ENCODE results near the gene DENND2C. TPM values are rescaled to one million over a fixed set of nuclear protein-coding genes. Genes with fewer than 3 reads are reported as not detected.

DENND2C gene
- total and polyA plus RNA-seq, 2 donors from 2014 or later: 0.88 to 2.5 TPM

GRCh38 chr1:114627107-114627506 lies 42.7 kb downstream of the DENND2C start:
- intact Hi-C loops (cut with DNase I): no loop called here
- no peaks in the 10 kb centered on the region for H3K27me3 ChIP-seq (ENCODE audit: control insufficient read depth, insufficient read depth, low read length)
- H3K27ac ChIP-seq (ENCODE audit: low read depth in 2 of 2, low read length in 2 of 2): no peak overlapping the region
- H3K9me3 ChIP-seq (ENCODE audit: control insufficient read depth in 2 of 3, insufficient read depth in 1 of 3, low read length in 3 of 3): no peaks in the 10 kb centered on the region
- FAIRE-seq: no peak
- no peaks in the 10 kb centered on the region for H3K36me3 ChIP-seq (ENCODE audit: control insufficient read depth in 2 of 3, insufficient read depth in 3 of 3, low read length in 3 of 3)
- no peak overlapping the region for H3K9ac ChIP-seq (ENCODE audit: low read length in 3 of 3)
- no peak overlapping the region for H3K4me3 ChIP-seq (ENCODE audit: low read length in 3 of 3)
- peak in 1 of 5 donors; percentile 31 for DNase-seq
- no peaks in the 10 kb centered on the region for H3K4me1 ChIP-seq (ENCODE audit: control insufficient read depth in 2 of 3, insufficient read depth in 2 of 3, low read depth in 1 of 3, low read length in 3 of 3)
- TF ChIP-seq, protein P1, sequence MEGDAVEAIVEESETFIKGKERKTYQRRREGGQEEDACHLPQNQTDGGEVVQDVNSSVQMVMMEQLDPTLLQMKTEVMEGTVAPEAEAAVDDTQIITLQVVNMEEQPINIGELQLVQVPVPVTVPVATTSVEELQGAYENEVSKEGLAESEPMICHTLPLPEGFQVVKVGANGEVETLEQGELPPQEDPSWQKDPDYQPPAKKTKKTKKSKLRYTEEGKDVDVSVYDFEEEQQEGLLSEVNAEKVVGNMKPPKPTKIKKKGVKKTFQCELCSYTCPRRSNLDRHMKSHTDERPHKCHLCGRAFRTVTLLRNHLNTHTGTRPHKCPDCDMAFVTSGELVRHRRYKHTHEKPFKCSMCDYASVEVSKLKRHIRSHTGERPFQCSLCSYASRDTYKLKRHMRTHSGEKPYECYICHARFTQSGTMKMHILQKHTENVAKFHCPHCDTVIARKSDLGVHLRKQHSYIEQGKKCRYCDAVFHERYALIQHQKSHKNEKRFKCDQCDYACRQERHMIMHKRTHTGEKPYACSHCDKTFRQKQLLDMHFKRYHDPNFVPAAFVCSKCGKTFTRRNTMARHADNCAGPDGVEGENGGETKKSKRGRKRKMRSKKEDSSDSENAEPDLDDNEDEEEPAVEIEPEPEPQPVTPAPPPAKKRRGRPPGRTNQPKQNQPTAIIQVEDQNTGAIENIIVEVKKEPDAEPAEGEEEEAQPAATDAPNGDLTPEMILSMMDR (IDR thresholded peaks at IDR 0.05; ENCODE audit: borderline replicate concordance, extremely low read depth, insufficient read depth): no peak

DNA sequence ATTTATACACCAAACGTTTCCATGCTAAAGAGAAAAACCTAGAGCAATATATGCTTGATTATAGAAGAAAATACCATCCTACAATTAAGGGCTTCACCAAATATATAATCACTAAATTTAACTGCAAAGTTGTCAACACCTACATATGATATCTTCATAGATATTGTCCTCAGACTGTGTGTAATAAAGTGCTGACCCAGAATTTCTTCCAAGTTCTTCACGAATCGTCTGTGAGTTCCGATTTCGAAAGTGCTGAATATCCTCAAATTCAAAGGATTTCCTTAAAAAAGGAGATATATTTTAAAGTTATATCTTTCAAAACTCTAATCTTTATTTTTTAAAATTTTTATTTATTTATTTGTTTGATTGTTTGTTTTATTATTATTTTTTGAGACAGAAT lies 46.5 kb downstream of the DENND2C start:
- FAIRE-seq: no peak
- Histone ChIP-seq H3K4me3 (ENCODE audit: low read length in 3 of 3) (no peak overlapping the region), H3K9me3 (ENCODE audit: control insufficient read depth in 2 of 3, insufficient read depth in 1 of 3, low read length in 3 of 3) (no peaks in the 10 kb centered on the region), H3K27ac (ENCODE audit: low read depth in 2 of 2, low read length in 2 of 2) (no peak overlapping the region), H3K27me3 (ENCODE audit: control insufficient read depth, insufficient read depth, low read length) (no peaks in the 10 kb centered on the region), H3K4me1 (ENCODE audit: control insufficient read depth in 2 of 3, insufficient read depth in 2 of 3, low read depth in 1 of 3, low read length in 3 of 3) (no peaks in the 10 kb centered on the region), H3K36me3 (ENCODE audit: control insufficient read depth in 2 of 3, insufficient read depth in 3 of 3, low read length in 3 of 3) (no peaks in the 10 kb centered on the region), H3K9ac (ENCODE audit: low read length in 3 of 3) (no peak overlapping the region)
- TF ChIP-seq, protein P1 (IDR thresholded peaks at IDR 0.05; ENCODE audit: borderline replicate concordance, extremely low read depth, insufficient read depth): no peak
- no peak for DNase-seq
- intact Hi-C loops (cut with DNase I): no loop called here

GRCh38 chr1:114620419-114620818 lies 49.4 kb downstream of the DENND2C start:
- no peak overlapping the region for H3K4me3 ChIP-seq (ENCODE audit: low read length in 3 of 3)
- TF ChIP-seq, protein P1 (IDR thresholded peaks at IDR 0.05; ENCODE audit: borderline replicate concordance, extremely low read depth, insufficient read depth): no peak
- H3K27ac ChIP-seq (ENCODE audit: low read depth in 2 of 2, low read length in 2 of 2): no peak overlapping the region
- FAIRE-seq: no peak
- intact Hi-C loops (cut with DNase I): no loop called here
- H3K4me1 ChIP-seq (ENCODE audit: control insufficient read depth in 2 of 3, insufficient read depth in 2 of 3, low read depth in 1 of 3, low read length in 3 of 3): no peaks in the 10 kb centered on the region
- no peaks in the 10 kb centered on the region for H3K36me3 ChIP-seq (ENCODE audit: control insufficient read depth in 2 of 3, insufficient read depth in 3 of 3, low read length in 3 of 3)
- H3K9ac ChIP-seq (ENCODE audit: low read length in 3 of 3): no peak overlapping the region
- H3K9me3 ChIP-seq (ENCODE audit: control insufficient read depth in 2 of 3, insufficient read depth in 1 of 3, low read length in 3 of 3): no peaks in the 10 kb centered on the region
- no peaks in the 10 kb centered on the region for H3K27me3 ChIP-seq (ENCODE audit: control insufficient read depth, insufficient read depth, low read length)
- no peak for DNase-seq

- Histone ChIP-seq H3K36me3 (ENCODE audit: control insufficient read depth in 2 of 3, insufficient read depth in 3 of 3, low read length in 3 of 3) (no peaks in the 10 kb centered on the region), H3K9me3 (ENCODE audit: control insufficient read depth in 2 of 3, insufficient read depth in 1 of 3, low read length in 3 of 3) (no peaks in the 10 kb centered on the region), H3K9ac (ENCODE audit: low read length in 3 of 3) (no peak overlapping the region), H3K27me3 (ENCODE audit: control insufficient read depth, insufficient read depth, low read length) (no peaks in the 10 kb centered on the region), H3K4me1 (ENCODE audit: control insufficient read depth in 2 of 3, insufficient read depth in 2 of 3, low read depth in 1 of 3, low read length in 3 of 3) (no peaks in the 10 kb centered on the region), H3K4me3 (ENCODE audit: low read length in 3 of 3) (no peak overlapping the region), H3K27ac (ENCODE audit: low read depth in 2 of 2, low read length in 2 of 2) (no peak overlapping the region)
- FAIRE-seq (no peak), DNase-seq (no peak)
- TF ChIP-seq, protein P1 (IDR thresholded peaks at IDR 0.05; ENCODE audit: borderline replicate concordance, extremely low read depth, insufficient read depth): no peak
- intact Hi-C loops (cut with DNase I): no loop called here
These were observed 51.2 kb downstream of the DENND2C start for GRCh38 chr1:114618606-114619005.
